HUDEP-2 (cell line): Measurements from ENCODE around the gene UBE2L6.

Source experiments
- DNase-seq, 76 experiments: peaks; one replicate each; lab custom pipeline; 2025; ENCODE audit not compliant: unreplicated experiment in 76 of 76; lab: John Stamatoyannopoulos, UW

Gene UBE2L6

GRCh38 chr11:57567515-57568329, at the start of gene UBE2L6:
UBE2L6 (minus strand) TSS chr11:57567672; CDS start chr11:57567611, 61 bp downstream.
- peak in 58 of 76 experiments; percentile 7 to 85 (median 46) for DNase-seq

GRCh38 chr11:57616595-57616994, 49.1 kb upstream of the UBE2L6 start:
- DNase-seq: no peak

GRCh38 chr11:57615308-57615707, 47.8 kb upstream of the UBE2L6 start:
- DNase-seq: no peak

- DNase-seq: no peak
Measured at GRCh38 chr11:57614234-57614772, 46.8 kb upstream of the UBE2L6 start.

- DNase-seq: no peak
Measured at GRCh38 chr11:57610170-57610569, 42.7 kb upstream of the UBE2L6 start.

GRCh38 chr11:57605028-57605420, 37.6 kb upstream of the UBE2L6 start:
- DNase-seq: no peak

GRCh38 chr11:57604296-57605027, 37.0 kb upstream of the UBE2L6 start:
- no peak for DNase-seq

GRCh38 chr11:57601297-57601696, 33.8 kb upstream of the UBE2L6 start:
- no peak for DNase-seq

- no peak for DNase-seq
Measured at GRCh38 chr11:57599381-57599780, 31.9 kb upstream of the UBE2L6 start.

- no peak for DNase-seq
Measured at GRCh38 chr11:57598831-57599155, 31.3 kb upstream of the UBE2L6 start.

GRCh38 chr11:57597916-57598830, 30.7 kb upstream of the UBE2L6 start:
- DNase-seq: no peak

- no peak for DNase-seq
Measured at GRCh38 chr11:57597461-57597915, 30.0 kb upstream of the UBE2L6 start, which contains the start of gene SERPING1. SERPING1 (plus strand) TSS chr11:57597685; CDS start chr11:57598271, 586 bp downstream.

- DNase-seq: no peak
Measured at GRCh38 chr11:57596266-57596885, 28.9 kb upstream of the UBE2L6 start.

GRCh38 chr11:57588046-57588710, 20.7 kb upstream of the UBE2L6 start:
- no peak for DNase-seq

GRCh38 chr11:57586711-57587245, 19.3 kb upstream of the UBE2L6 start:
- DNase-seq: no peak

- DNase-seq: no peak
Measured at GRCh38 chr11:57585301-57585700, 17.8 kb upstream of the UBE2L6 start.

- no peak for DNase-seq
Measured at GRCh38 chr11:57584341-57584740, 16.9 kb upstream of the UBE2L6 start.

- DNase-seq: no peak
Measured at GRCh38 chr11:57574061-57574460, 6.6 kb upstream of the UBE2L6 start.

- no peak for DNase-seq
Measured at GRCh38 chr11:57571606-57572005, 4.1 kb upstream of the UBE2L6 start.
